MCF 10A (cell line): ENCODE measurements around the gene VWA3B. TPM values are rescaled to one million over a fixed set of nuclear protein-coding genes. Genes with fewer than 3 reads are reported as not detected.

Source experiments
- BruUV-seq: library from RNA; stranded (reverse); fragments of 400-500 nt; replicated peaks from 2 replicates; lab custom pipeline; 2021; lab: Mats Ljungman, UMichigan
- CTCF ChIA-PET: fragments of 300-600 bp; sonication (Branson Sonifier 250); formaldehyde crosslinking; extraction: SDS; loops from one replicate; lab custom pipeline; 2021; ENCODE audit warnings: antibody characterized with exemption, inconsistent platforms; lab: Yijun Ruan, JAX
- POLR2A ChIA-PET: fragments of 300-600, 350-650 bp; sonication (Branson Sonifier 250); formaldehyde crosslinking; extraction: SDS; loops from one replicate; lab custom pipeline; 2020; ENCODE audit warnings: antibody characterized with exemption, inconsistent platforms; lab: Yijun Ruan, JAX
- DNase-seq: peaks from one replicate; pipeline ENCODE4 v3.0.0-alpha.2; 2018; ENCODE audit not compliant: unreplicated experiment
- H3K27ac Mint-ChIP-seq: one replicate; pipeline ENCODE4 v1.8.0; 2022; ENCODE audit warnings: mild to moderate bottlenecking, low read depth, mixed read lengths; ENCODE audit not compliant: unreplicated experiment
- H3K27me3 Mint-ChIP-seq: one replicate; pipeline ENCODE4 v1.8.0; 2022; ENCODE audit warnings: mixed read lengths; ENCODE audit not compliant: insufficient read depth, unreplicated experiment
- H3K36me3 Mint-ChIP-seq: one replicate; pipeline ENCODE4 v1.8.0; 2022; ENCODE audit warnings: mild to moderate bottlenecking, moderate library complexity, mixed read lengths; ENCODE audit not compliant: insufficient read depth, unreplicated experiment
- H3K4me1 Mint-ChIP-seq: one replicate; pipeline ENCODE4 v1.8.0; 2022; ENCODE audit warnings: mixed read lengths; ENCODE audit not compliant: insufficient read depth, unreplicated experiment
- H3K4me3 Mint-ChIP-seq: one replicate; pipeline ENCODE4 v1.8.0; 2022; ENCODE audit warnings: mild to moderate bottlenecking, moderate library complexity, mixed read lengths; ENCODE audit not compliant: unreplicated experiment
- H3K9me3 Mint-ChIP-seq: one replicate; pipeline ENCODE4 v1.8.0; 2022; ENCODE audit warnings: mixed read lengths; ENCODE audit not compliant: unreplicated experiment
- intact Hi-C: fragments of 100-400 bp; cut with micrococcal nuclease; formaldehyde crosslinking; loops from 2 replicates; pipeline ENCODE4 v1.14.1; 2022
- total RNA-seq: library from RNA; stranded (reverse); gene quantifications from 2 replicates; pipeline ENCODE4 v1.2.3, GENCODE V29; 2022
- TF ChIP-seq, protein P1 (sequence below): fragments of 200-600 bp; IDR thresholded peaks from one replicate; pipeline ENCODE4 v1.8.0; 2022; ENCODE audit warnings: antibody characterized with exemption, mild to moderate bottlenecking; ENCODE audit not compliant: unreplicated experiment

Gene VWA3B
- total RNA-seq, 1 experiment from 2014 or later: not detected

DNA sequence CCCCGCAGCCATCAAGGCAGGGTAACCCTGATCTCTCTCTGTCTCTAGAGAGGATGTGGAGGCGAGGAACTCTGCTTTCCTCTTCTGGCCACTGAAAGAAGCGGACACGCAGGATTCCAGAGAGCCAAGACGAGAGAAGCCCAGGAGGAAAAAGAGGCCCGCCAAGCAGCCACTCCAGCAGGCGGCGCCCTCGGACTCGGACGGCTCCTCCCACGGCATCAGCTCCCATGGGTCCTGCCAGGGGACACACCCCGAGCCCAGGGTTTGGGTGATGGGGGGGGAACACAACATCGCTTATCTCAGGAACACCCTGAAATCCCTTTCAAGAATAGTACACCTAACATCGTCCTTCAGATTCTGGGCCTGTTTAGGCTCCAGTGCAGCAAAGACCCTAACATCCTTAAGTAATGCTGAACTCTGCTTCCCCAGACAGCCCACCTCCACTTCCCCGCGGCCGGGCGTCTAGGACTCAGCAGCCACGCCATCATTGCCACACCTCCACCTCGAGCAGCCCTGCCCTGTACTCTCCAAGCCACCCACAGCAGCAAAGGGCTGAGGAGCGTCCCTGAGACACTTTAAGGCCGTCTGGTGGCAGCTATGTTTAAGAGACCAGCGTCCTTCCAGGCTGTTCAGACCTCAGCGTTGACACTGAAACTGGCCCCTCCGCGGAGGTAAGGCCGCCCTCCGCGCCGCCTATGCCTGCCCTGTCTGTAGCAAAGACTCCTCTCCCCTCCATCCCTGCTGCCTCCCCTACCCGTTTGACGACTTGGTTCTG is 225.0 kb downstream of the VWA3B start:
- no TSS peak for BruUV-seq
- TF ChIP-seq, protein P1, sequence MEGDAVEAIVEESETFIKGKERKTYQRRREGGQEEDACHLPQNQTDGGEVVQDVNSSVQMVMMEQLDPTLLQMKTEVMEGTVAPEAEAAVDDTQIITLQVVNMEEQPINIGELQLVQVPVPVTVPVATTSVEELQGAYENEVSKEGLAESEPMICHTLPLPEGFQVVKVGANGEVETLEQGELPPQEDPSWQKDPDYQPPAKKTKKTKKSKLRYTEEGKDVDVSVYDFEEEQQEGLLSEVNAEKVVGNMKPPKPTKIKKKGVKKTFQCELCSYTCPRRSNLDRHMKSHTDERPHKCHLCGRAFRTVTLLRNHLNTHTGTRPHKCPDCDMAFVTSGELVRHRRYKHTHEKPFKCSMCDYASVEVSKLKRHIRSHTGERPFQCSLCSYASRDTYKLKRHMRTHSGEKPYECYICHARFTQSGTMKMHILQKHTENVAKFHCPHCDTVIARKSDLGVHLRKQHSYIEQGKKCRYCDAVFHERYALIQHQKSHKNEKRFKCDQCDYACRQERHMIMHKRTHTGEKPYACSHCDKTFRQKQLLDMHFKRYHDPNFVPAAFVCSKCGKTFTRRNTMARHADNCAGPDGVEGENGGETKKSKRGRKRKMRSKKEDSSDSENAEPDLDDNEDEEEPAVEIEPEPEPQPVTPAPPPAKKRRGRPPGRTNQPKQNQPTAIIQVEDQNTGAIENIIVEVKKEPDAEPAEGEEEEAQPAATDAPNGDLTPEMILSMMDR: no peak
- intact Hi-C loops: no loop called here
- CTCF ChIA-PET: no interaction called here
- Mint-ChIP-seq H3K27me3 (no peaks in the 10 kb centered on the region), H3K4me1 (no peaks in the 10 kb centered on the region), H3K9me3 (no peaks in the 10 kb centered on the region), H3K36me3 (no peaks in the 10 kb centered on the region), H3K27ac (no peak overlapping the region), H3K4me3 (no peak overlapping the region)
- no peak for DNase-seq
- POLR2A ChIA-PET: no interaction called here

DNA sequence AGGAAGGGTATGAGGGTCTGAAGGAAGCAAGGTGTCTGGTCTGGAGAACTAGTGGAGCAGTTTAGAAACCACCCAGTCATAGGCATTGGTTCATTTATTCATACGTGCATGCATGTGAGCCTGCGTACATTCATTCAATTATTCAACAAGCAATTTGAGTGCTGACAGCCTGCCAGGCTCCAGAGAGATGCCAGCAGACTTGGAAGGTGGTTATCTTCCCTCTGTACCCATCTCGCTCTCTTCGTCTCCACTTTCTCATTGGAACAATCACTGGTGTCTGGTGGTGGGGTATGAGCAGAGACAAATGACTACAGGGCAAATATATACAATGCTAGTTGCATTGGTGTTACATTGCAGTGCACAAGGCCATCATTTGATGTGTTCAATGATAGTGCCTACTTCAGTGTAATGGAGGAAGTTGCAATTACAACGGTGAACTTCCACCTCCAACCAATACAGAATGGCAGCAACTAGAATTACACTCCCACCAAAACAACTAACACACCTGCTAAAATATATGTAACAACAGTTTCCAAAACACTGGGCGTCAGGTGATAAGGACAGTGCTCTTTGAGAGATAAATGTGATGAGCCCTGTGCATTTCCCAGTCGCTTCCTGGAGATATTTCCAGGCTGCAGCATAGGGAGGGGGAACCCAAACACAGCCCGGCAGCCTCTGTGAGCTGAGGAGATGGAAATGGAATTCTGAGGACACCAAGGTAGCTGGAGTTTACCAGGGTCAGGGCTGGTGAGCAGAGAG is 226.7 kb downstream of the VWA3B start:
- intact Hi-C loops: no loop called here
- Mint-ChIP-seq H3K4me3 (no peak overlapping the region), H3K36me3 (no peaks in the 10 kb centered on the region), H3K27me3 (no peaks in the 10 kb centered on the region), H3K9me3 (peaks cover 7% of the 10 kb centered on the region), H3K27ac (no peak overlapping the region), H3K4me1 (no peaks in the 10 kb centered on the region)
- BruUV-seq: no TSS peak
- ChIA-PET POLR2A (no interaction called here), CTCF (interaction anchor here (1.1 kb wide), 1 partner anchor 541 kb away, joined by 3 read pairs; no protein-coding TSS in a partner anchor)
- TF ChIP-seq, protein P1: no peak
- DNase-seq: no peak

DNA sequence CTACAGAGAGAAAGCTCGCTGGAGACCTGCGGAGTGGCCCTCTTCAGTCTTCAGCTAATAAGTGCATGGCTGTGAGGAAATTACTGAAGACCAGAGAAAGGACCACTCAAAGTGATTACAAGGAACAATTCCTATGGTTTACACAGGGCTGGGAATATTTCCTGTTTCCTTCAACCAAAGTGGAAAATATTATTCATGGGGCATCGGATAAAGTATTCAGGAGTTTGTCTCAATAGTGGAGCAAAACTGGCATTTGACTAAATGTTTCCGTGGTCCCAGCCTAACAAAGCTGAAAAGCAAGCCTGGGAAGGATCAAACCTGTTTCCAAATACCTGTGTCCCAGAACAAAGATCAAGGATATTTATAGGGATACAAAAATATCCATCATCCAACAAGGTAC is 227.3 kb downstream of the VWA3B start:
- H3K27ac Mint-ChIP-seq: no peak overlapping the region
- no peak for DNase-seq
- CTCF ChIA-PET: interaction anchor here (0.6 to 1.1 kb wide), 2 partner anchors 542 to 574 kb away, joined by 3 read pairs; no protein-coding TSS in a partner anchor
- TF ChIP-seq, protein P1: no peak
- H3K27me3 Mint-ChIP-seq: no peaks in the 10 kb centered on the region
- no peaks in the 10 kb centered on the region for H3K36me3 Mint-ChIP-seq
- H3K4me1 Mint-ChIP-seq: no peaks in the 10 kb centered on the region
- H3K4me3 Mint-ChIP-seq: no peak overlapping the region
- BruUV-seq: no TSS peak
- intact Hi-C loops: no loop called here
- POLR2A ChIA-PET: no interaction called here
- peaks cover 8% of the 10 kb centered on the region for H3K9me3 Mint-ChIP-seq

DNA sequence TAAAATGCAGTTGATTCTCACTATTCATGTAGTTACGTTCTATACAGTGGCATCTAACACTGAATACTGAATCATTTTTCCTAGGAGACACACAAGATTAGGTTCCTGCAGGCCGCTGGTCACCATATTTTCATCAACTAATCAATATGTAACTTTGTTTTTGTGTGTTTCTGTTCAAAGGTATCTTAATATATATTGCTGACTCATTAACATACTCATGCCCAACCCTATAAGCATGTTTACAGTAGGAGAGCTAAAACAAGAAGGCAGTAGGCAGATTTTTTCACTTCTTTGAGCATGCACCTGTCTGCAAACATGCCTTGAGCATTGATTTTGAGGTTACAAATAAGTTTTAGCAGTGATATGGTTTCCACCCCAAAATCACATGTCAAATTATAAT is 229.0 kb downstream of the VWA3B start:
- Mint-ChIP-seq H3K4me3 (no peak overlapping the region), H3K27ac (no peak overlapping the region), H3K36me3 (no peaks in the 10 kb centered on the region), H3K9me3 (peaks cover 19% of the 10 kb centered on the region), H3K27me3 (no peaks in the 10 kb centered on the region), H3K4me1 (no peaks in the 10 kb centered on the region)
- POLR2A ChIA-PET: interaction anchor here (0.7 kb wide), 1 partner anchor 415 kb away, joined by 3 read pairs; no protein-coding TSS in a partner anchor
- CTCF ChIA-PET: interaction anchor here (0.7 kb wide), 1 partner anchor 73 kb away, joined by 4 read pairs; no protein-coding TSS in a partner anchor
- intact Hi-C loops: no loop called here
- DNase-seq: no peak
- TF ChIP-seq, protein P1: no peak
- BruUV-seq: no TSS peak
